ENCODE measurements around the gene ARPC1A. TPM values are rescaled to one million over a fixed set of nuclear protein-coding genes. Genes with fewer than 3 reads are reported as not detected.

Gene ARPC1A
- total and polyA plus RNA-seq, 2 donors (not counting 1 experiment from before 2014, with no cell fraction given), result 184 to 226 TPM

- H3K9me3 ChIP-seq (ENCODE audit: control insufficient read depth, insufficient read depth, low read depth, low read length), result no peaks in the 10 kb centered on the region
- peak; percentile 29 to 45 for DNase-seq (ENCODE audit: low read depth in 2 of 2)
- no peak overlapping the region for H3K27ac ChIP-seq (ENCODE audit: insufficient read depth, low read length)
- no peaks in the 10 kb centered on the region for H4K20me1 ChIP-seq (ENCODE audit: control insufficient read depth, extremely low read depth, insufficient read depth, low read length)
- peaks cover 16% of the 10 kb centered on the region for H3K79me2 ChIP-seq (ENCODE audit: control insufficient read depth, insufficient read depth, low read length)
- no peak overlapping the region for H3K9ac ChIP-seq (ENCODE audit: insufficient read depth, low read length)
- no peak for TF ChIP-seq EZH2 (IDR thresholded peaks at IDR 0.05; ENCODE audit: low read length, missing control alignments)
- TF ChIP-seq, protein P1, sequence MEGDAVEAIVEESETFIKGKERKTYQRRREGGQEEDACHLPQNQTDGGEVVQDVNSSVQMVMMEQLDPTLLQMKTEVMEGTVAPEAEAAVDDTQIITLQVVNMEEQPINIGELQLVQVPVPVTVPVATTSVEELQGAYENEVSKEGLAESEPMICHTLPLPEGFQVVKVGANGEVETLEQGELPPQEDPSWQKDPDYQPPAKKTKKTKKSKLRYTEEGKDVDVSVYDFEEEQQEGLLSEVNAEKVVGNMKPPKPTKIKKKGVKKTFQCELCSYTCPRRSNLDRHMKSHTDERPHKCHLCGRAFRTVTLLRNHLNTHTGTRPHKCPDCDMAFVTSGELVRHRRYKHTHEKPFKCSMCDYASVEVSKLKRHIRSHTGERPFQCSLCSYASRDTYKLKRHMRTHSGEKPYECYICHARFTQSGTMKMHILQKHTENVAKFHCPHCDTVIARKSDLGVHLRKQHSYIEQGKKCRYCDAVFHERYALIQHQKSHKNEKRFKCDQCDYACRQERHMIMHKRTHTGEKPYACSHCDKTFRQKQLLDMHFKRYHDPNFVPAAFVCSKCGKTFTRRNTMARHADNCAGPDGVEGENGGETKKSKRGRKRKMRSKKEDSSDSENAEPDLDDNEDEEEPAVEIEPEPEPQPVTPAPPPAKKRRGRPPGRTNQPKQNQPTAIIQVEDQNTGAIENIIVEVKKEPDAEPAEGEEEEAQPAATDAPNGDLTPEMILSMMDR (conservative IDR thresholded peaks at IDR 0.05 in 1 of 2, IDR thresholded peaks at IDR 0.05 in 1 of 2; ENCODE audit: low read depth in 1 of 2, low read length in 2 of 2), result no peak
- no peak overlapping the region for H3K4me3 ChIP-seq (replicated peaks in 1 of 4; ENCODE audit: control extremely low read depth in 1 of 4, insufficient read depth in 1 of 4, low read depth in 3 of 4, low read length in 4 of 4)
- H3K4me1 ChIP-seq (ENCODE audit: control insufficient read depth, extremely low read depth, insufficient read depth, low read length), result peaks cover 3% of the 10 kb centered on the region
- no peaks in the 10 kb centered on the region for H3K27me3 ChIP-seq (ENCODE audit: control insufficient read depth, insufficient read depth, low read length)
- no peak overlapping the region for H3K4me2 ChIP-seq (ENCODE audit: extremely low read depth, insufficient read depth, low read length)
- H2AFZ ChIP-seq (ENCODE audit: low read length), result peak overlapping the region; percentile 33
- H3K36me3 ChIP-seq (ENCODE audit: control insufficient read depth, insufficient read depth, low read length), result peaks cover 7% of the 10 kb centered on the region
Measured at GRCh38 chr7:99372275-99373090, 46.8 kb downstream of the ARPC1A start.

DNA sequence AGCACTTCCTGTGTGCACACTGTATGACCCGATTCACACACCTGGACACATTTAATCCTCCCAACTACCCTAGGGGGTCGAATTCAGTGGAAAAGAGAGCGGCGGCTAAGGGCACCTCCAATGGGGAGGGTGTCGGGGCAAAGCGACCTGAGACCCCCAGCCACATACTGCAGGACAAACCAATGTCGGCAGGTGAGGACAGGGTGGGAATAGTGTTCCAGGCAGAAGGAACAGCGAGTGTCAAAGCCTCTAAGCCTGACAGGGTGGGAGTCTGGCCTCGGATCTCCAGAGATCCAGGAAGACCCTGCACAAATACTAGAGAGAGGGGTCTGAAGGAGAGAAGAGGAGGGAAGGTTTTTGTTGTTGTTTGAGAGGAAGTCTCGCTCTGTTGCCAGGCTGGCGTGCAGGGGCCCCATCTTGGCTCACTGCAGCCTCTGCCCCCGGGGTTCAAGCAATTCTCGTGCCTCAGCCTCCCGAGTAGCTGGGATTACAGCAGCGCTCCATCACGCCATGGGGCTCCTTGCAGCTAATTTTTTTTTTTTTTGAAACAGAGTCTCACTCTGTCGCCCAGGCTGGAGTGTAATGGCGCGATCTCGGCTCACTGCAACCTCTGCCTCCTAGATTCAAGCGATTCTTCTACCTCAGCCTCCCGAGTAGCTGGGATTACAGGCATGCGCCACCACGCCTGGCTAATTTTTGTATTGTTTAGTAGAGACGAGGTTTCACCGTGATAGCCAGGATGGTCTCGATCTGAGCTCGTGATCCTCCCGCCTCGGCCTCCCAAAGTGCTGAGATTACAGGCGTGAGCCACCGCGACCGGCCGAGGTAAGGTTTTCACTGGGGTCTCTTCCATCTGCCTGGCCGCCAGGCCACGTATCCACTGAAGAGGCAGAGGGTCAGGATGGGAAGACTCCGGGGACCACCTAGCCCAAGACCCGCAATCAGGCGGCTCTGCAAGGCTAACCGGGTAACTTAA is 47.7 kb downstream of the ARPC1A start:
- peaks cover 3% of the 10 kb centered on the region for H3K4me1 ChIP-seq (ENCODE audit: control insufficient read depth, extremely low read depth, insufficient read depth, low read length)
- no peaks in the 10 kb centered on the region for H3K27me3 ChIP-seq (ENCODE audit: control insufficient read depth, insufficient read depth, low read length)
- peaks cover 20% of the 10 kb centered on the region for H3K79me2 ChIP-seq (ENCODE audit: control insufficient read depth, insufficient read depth, low read length)
- TF ChIP-seq, protein P1 (conservative IDR thresholded peaks at IDR 0.05 in 1 of 2, IDR thresholded peaks at IDR 0.05 in 1 of 2; ENCODE audit: low read depth in 1 of 2, low read length in 2 of 2), result no peak
- TF ChIP-seq EZH2 (IDR thresholded peaks at IDR 0.05; ENCODE audit: low read length, missing control alignments), result no peak
- no peak for DNase-seq (ENCODE audit: low read depth in 2 of 2)
- no peaks in the 10 kb centered on the region for H3K9me3 ChIP-seq (ENCODE audit: control insufficient read depth, insufficient read depth, low read depth, low read length)
- no peak overlapping the region for H3K4me2 ChIP-seq (ENCODE audit: extremely low read depth, insufficient read depth, low read length)
- no peak overlapping the region for H2AFZ ChIP-seq (ENCODE audit: low read length)
- H4K20me1 ChIP-seq (ENCODE audit: control insufficient read depth, extremely low read depth, insufficient read depth, low read length), result no peaks in the 10 kb centered on the region
- no peak overlapping the region for H3K9ac ChIP-seq (ENCODE audit: insufficient read depth, low read length)
- H3K4me3 ChIP-seq (replicated peaks in 1 of 4; ENCODE audit: control extremely low read depth in 1 of 4, insufficient read depth in 1 of 4, low read depth in 3 of 4, low read length in 4 of 4), result peak overlapping the region in 1 of 4 experiments; percentile 75
- H3K36me3 ChIP-seq (ENCODE audit: control insufficient read depth, insufficient read depth, low read length), result peaks cover 7% of the 10 kb centered on the region
- H3K27ac ChIP-seq (ENCODE audit: insufficient read depth, low read length), result no peak overlapping the region

All from fibroblast of lung (primary cell).